Calu3 (cell line): ENCODE results near the gene APP. TPM values are rescaled to one million over a fixed set of nuclear protein-coding genes. Genes with fewer than 3 reads are reported as not detected.

Source experiments
- BruUV-seq: library from RNA; stranded (reverse); fragments of 400-500 nt; replicated peaks from 2 replicates; lab custom pipeline; 2021; lab: Mats Ljungman, UMichigan
- CTCF ChIA-PET: fragments of 300-600 bp; sonication (Branson Sonifier 250); formaldehyde crosslinking; loops from one replicate; lab custom pipeline; 2022; ENCODE audit warnings: antibody characterized with exemption; lab: Charles Lee
- DNase-seq: peaks from one replicate; pipeline ENCODE4 v3.0.0; 2022
- H3K27ac Mint-ChIP-seq: one replicate; pipeline ENCODE4 v1.8.0; 2022; ENCODE audit warnings: mixed read lengths; ENCODE audit not compliant: unreplicated experiment
- H3K27me3 Mint-ChIP-seq: one replicate; pipeline ENCODE4 v1.8.0; 2022; ENCODE audit warnings: mixed read lengths; ENCODE audit not compliant: unreplicated experiment
- H3K36me3 Mint-ChIP-seq: one replicate; pipeline ENCODE4 v1.8.0; 2022; ENCODE audit warnings: mild to moderate bottlenecking, moderate library complexity, mixed read lengths; ENCODE audit not compliant: insufficient read depth, unreplicated experiment
- H3K4me1 Mint-ChIP-seq: one replicate; pipeline ENCODE4 v1.8.0; 2022; ENCODE audit warnings: mild to moderate bottlenecking, low read depth, mixed read lengths; ENCODE audit not compliant: unreplicated experiment
- H3K4me3 Mint-ChIP-seq: one replicate; pipeline ENCODE4 v1.8.0; 2022; ENCODE audit warnings: mild to moderate bottlenecking, low read depth, moderate library complexity, mixed read lengths; ENCODE audit not compliant: unreplicated experiment
- H3K9me3 Mint-ChIP-seq: one replicate; pipeline ENCODE4 v1.8.0; 2022; ENCODE audit warnings: low read depth, mixed read lengths; ENCODE audit not compliant: unreplicated experiment
- CTCF ChIP-seq: fragments of 200-600 bp; IDR thresholded peaks from one replicate; pipeline ENCODE4 v1.8.0; 2022; ENCODE audit warnings: antibody characterized with exemption; ENCODE audit not compliant: unreplicated experiment
- intact Hi-C: fragments of 100-400 bp; cut with micrococcal nuclease; formaldehyde crosslinking; loops from one replicate; pipeline ENCODE4 v1.10.0; 2022; ENCODE audit not compliant: unreplicated experiment
- total RNA-seq: library from RNA; stranded (reverse); gene quantifications from 2 replicates; pipeline ENCODE4 v1.2.3, GENCODE V29; 2022

The APP gene
- total RNA-seq, 1 experiment from 2014 or later = 566 TPM

- no peak overlapping the region for H3K27ac Mint-ChIP-seq
- TF ChIP-seq CTCF = no peak
- no peaks in the 10 kb centered on the region for H3K9me3 Mint-ChIP-seq
- H3K36me3 Mint-ChIP-seq = peaks cover 4% of the 10 kb centered on the region
- intact Hi-C loops = no loop called here
- H3K27me3 Mint-ChIP-seq = no peaks in the 10 kb centered on the region
- no peak overlapping the region for H3K4me3 Mint-ChIP-seq
- no peak for DNase-seq
- no peaks in the 10 kb centered on the region for H3K4me1 Mint-ChIP-seq
- CTCF ChIA-PET = no interaction called here
- no TSS peak for BruUV-seq
Observed at GRCh38 chr21:25942135-25942534, 228.4 kb downstream of the APP start.

GRCh38 chr21:25939396-25939761 is 231.2 kb downstream of the APP start:
- CTCF ChIA-PET = no interaction called here
- no peak overlapping the region for H3K27ac Mint-ChIP-seq
- H3K4me3 Mint-ChIP-seq = no peak overlapping the region
- no peak for TF ChIP-seq CTCF
- no peaks in the 10 kb centered on the region for H3K36me3 Mint-ChIP-seq
- no peaks in the 10 kb centered on the region for H3K4me1 Mint-ChIP-seq
- intact Hi-C loops = no loop called here
- H3K9me3 Mint-ChIP-seq = no peaks in the 10 kb centered on the region
- no TSS peak for BruUV-seq
- H3K27me3 Mint-ChIP-seq = no peaks in the 10 kb centered on the region
- DNase-seq = no peak

DNA sequence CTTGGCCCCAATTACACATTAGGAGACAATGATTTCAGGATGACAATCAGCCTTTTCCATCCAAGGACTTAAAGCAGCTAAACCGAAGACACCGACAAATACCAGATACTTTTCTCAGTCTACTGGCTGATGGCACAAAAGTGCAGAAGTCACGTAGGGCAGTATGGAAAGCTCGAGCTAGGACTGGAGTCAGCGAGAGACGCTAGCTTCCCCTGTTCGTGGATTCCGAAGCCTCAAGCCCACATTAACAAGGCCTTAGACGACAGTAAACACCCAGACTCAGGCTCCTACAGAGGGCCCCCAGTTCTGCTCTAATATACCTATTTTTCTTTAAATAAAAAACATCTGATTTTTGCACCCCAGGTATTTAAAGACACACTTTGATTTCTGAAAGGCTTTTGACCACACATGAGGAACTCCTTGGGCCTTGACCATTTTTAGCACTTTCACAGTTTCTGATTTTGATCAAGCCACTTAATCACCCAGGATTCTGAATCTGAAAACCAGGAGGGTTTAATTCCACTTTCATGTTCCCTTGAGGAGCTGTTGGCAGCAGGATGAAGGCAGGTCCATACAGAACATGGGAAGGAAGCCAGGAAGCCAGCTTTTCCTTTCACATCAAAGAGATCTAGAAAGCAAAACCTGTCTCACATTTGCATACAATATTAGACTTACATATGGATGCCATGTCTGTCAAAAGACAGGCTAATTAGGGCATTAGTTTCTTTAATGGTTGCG is 231.7 kb downstream of the APP start:
- no peaks in the 10 kb centered on the region for H3K9me3 Mint-ChIP-seq

DNA sequence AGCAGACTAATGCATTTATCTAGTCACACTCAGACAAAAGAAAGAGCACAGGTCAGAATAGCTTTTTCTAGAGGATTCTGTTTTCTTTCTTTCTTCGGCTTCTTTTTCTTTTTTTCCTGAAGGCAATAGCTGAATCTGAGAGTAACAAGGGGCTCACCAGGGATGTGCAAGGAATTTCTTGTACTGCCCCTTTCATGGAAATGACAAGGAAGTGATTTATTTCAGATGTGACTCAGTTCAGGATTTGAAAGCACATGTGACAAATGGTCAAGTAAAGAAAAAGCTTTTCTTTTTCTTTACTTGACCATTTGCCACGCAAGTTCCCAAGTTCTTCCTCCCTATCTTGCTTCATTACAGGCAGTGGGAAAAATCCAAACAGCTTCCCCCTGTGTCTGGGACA is 233.8 kb downstream of the APP start:
- no peak for TF ChIP-seq CTCF
- Mint-ChIP-seq H3K27ac (no peak overlapping the region), H3K27me3 (no peaks in the 10 kb centered on the region), H3K4me1 (peaks cover 14% of the 10 kb centered on the region), H3K4me3 (no peak overlapping the region), H3K36me3 (no peaks in the 10 kb centered on the region), H3K9me3 (no peaks in the 10 kb centered on the region)
- intact Hi-C loops = no loop called here
- no peak for DNase-seq
- BruUV-seq = no TSS peak
- CTCF ChIA-PET = no interaction called here

More for the DNA sequence above, 231.7 kb downstream of the APP start:
- peaks cover 5% of the 10 kb centered on the region for H3K4me1 Mint-ChIP-seq
- TF ChIP-seq CTCF = no peak
- no TSS peak for BruUV-seq
- CTCF ChIA-PET = no interaction called here
- DNase-seq = no peak
- intact Hi-C loops = no loop called here
- no peak overlapping the region for H3K4me3 Mint-ChIP-seq
- H3K27ac Mint-ChIP-seq = no peak overlapping the region
- no peaks in the 10 kb centered on the region for H3K27me3 Mint-ChIP-seq
- H3K36me3 Mint-ChIP-seq = no peaks in the 10 kb centered on the region
